PFSK-1 (cell line): ENCODE data around the gene PDCD6IP.

Source experiments
- FOXP2 ChIP-seq: optimal IDR thresholded peaks from 2 replicates; pipeline ENCODE3; 2011; ENCODE audit warnings: borderline replicate concordance, control low read depth, inconsistent platforms; ENCODE audit not compliant: insufficient read depth; ENCODE audit errors: extremely low read length, extremely low read depth
- POLR2AphosphoS5 ChIP-seq: IDR thresholded peaks from 2 replicates; pipeline ENCODE4 v1.6.1; 2012; ENCODE audit warnings: low read depth, mild to moderate bottlenecking, control low read depth, low read length, moderate library complexity
- REST ChIP-seq, 2 experiments: IDR thresholded peaks; 2 replicates each; pipeline versions ENCODE4 v1.6.1 to v1.8.0; 2011 to 2012; ENCODE audit warnings: low read depth in 2 of 2, low read length in 2 of 2, control low read depth in 1 of 2, inconsistent platforms in 1 of 2, mild to moderate bottlenecking in 1 of 2, moderate library complexity in 1 of 2; ENCODE audit not compliant: insufficient read depth in 1 of 2
- SIN3A ChIP-seq: IDR thresholded peaks from 2 replicates; pipeline ENCODE4 v1.6.1; 2012; ENCODE audit warnings: mild to moderate bottlenecking, low read length, moderate library complexity, borderline replicate concordance; ENCODE audit not compliant: insufficient read depth
- TAF1 ChIP-seq: IDR thresholded peaks from 2 replicates; pipeline ENCODE4 v1.6.1; 2012; ENCODE audit warnings: low read length, control low read depth, borderline replicate concordance; ENCODE audit not compliant: insufficient read depth

PDCD6IP gene

DNA sequence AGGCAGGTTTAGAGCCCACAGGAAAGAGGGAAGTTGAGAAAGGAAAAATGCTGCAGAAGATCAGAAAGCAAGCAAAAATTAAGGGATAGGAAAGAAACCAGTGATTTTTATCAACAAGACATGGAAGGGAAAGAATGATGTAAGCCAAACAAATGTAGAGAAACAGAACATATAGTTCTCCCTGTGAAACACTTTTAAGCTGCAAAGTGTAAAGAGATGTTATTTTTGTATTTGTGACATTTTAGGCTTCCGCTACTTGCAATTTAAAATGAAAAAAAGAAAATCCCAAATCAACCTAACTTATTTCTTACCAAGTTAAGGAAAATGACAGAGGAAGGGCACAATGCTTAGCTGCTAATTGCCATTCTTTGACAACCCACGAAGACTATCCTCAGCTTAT lies 111.6 kb downstream of the PDCD6IP start:
- TF ChIP-seq SIN3A: no peak
- TF ChIP-seq FOXP2: no peak
- no peak for TF ChIP-seq POLR2AphosphoS5
- no peak for TF ChIP-seq REST (IDR thresholded peaks at IDR 0.05; ENCODE audit: insufficient read depth in 1 of 2, low read depth in 2 of 2, low read length in 2 of 2)

- TF ChIP-seq REST (IDR thresholded peaks at IDR 0.05; ENCODE audit: insufficient read depth in 1 of 2, low read depth in 2 of 2, low read length in 2 of 2) (no peak), SIN3A (no peak), FOXP2 (no peak), TAF1 (no peak), POLR2AphosphoS5 (no peak)
Observed at GRCh38 chr3:33911525-33912322, 113.3 kb downstream of the PDCD6IP start.

- TF ChIP-seq REST (IDR thresholded peaks at IDR 0.05; ENCODE audit: insufficient read depth in 1 of 2, low read depth in 2 of 2, low read length in 2 of 2): no peak
- no peak for TF ChIP-seq SIN3A
- no peak for TF ChIP-seq POLR2AphosphoS5
- no peak for TF ChIP-seq FOXP2
- TF ChIP-seq TAF1: no peak
Observed at GRCh38 chr3:33914212-33914611, 115.8 kb downstream of the PDCD6IP start.

DNA sequence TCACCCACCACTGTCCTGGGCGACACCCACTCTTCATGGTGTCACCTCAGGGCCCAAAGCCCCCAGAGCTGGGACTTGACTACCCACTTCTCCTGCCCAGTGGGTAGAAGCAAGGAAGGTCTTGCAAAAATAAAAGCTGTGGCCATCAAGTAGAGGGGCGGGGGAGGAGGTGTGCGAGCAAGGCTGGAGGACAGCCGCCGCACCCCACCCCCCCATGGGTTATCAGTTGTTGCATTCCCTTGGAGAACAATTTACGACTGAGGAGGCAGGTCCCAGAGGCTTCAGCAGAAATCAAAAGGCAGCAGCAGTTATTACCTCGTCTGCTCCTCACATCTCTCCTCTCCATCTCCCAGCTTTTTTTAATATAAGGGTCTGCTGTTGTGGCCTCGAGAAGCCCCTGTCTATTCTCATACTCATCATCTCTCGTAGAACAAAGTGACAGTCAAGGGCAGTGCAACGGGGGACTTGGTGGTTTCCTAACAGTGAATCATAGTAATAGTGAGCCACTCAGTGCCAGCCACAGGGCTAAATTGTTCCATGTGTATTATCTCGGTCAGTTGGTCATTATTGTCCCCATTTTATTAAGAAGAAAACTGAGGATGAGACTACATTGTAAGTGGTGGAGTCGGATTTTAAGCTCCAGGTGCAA lies 116.4 kb downstream of the PDCD6IP start:
- no peak for TF ChIP-seq FOXP2
- no peak for TF ChIP-seq SIN3A
- TF ChIP-seq POLR2AphosphoS5: no peak

DNA sequence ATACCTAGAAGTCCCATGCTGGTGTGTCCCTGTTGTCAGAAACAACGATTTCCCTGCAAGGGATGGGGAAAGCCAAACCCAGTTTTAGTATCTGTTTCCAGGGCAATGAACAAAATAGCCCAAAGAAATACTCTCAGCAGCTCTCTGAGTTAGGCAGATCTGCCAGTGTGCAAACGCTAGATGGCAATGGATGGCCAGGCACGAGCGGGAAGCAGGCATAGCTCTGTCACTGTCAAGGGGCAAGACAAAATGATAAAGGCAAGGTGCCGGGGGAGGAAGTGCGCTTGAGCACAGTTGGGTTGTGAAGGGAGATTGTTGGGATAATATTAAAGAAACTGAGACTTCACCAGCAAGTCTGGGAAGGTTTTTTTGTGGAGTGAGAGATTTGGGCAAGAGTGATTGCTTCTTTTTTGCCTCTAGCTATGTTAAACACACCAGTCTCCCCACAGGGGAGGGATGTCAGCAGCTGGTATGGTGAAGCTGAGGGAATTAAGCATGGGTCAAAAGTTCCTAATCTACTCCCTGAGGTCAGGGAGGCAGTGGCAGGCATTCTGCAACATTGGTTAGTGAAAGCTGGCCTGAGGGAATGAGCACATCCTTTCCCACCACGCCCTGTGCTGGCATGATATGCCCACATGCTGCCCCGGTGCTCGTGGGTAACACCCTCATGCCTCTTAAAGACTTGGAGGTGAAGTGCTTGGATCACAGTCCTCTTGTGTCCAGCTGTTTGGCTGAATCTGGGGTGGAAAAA lies 117.5 kb downstream of the PDCD6IP start:
- TF ChIP-seq SIN3A (no peak), TAF1 (no peak), FOXP2 (no peak), REST (IDR thresholded peaks at IDR 0.05; ENCODE audit: insufficient read depth in 1 of 2, low read depth in 2 of 2, low read length in 2 of 2) (no peak), POLR2AphosphoS5 (no peak)
